ENCODE data around the gene GNG12.
A peak's percentile ranks its signal among the peaks of the same experiment; 100 is the strongest.

GNG12 gene

DNA sequence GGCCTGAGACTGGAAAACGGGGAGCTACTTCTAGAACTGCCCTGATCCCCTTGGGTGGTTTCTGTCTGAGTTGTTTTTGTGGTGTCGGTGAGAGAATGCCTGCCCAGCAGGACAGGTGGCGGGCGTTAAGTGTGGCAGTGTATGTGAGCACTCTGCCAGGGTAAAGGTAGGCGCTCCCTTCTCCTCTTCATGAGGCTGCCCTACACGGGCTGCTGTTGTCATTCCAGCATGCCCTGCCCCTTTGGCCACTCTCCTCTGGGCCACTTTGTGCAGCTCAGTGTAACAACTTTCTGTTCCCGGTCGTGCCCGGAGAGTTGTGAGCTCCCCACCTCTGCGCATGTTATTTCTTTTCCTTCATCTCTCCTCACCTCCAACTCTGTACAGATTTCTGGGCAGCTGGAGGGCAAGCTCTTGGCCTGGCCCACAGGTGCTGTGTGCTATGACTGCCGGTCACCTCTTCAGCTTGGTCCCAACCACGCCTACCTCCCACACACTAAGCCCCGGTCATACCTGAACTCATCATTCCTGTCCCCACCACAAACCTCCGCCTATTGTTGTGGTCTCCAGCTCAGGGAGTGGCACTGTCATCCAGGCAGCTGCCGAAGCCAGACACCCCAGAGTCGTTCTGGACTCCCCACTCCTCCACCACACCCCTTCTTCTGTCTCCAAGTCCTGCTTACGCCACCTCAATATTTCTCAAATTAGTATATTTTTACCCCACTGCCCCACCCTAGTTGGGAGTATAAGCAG is 79.3 kb downstream of the GNG12 start:
- DNase-seq (ENCODE audit: low spot score) = no peak

GRCh38 chr1:67752306-67752705 is 81.0 kb downstream of the GNG12 start:
- DNase-seq (ENCODE audit: low spot score) = no peak

DNA sequence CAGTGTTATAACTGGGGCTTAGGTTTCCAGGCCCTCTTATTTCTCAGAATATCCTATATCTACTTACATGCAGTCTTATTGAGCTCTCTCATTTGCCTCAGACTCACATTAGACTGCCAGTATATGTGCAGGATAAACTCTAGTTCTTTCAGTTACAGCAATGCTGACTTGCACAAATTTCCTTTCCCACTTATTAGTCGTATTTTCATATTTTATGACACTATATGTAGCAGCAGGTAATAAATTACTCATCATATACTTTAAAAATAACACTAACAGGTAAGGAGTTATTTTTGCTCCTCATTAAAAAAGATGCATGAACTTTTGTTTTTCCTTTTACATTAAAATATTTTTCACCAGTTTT is 82.6 kb downstream of the GNG12 start:
- DNase-seq (ENCODE audit: low spot score) = no peak

DNA sequence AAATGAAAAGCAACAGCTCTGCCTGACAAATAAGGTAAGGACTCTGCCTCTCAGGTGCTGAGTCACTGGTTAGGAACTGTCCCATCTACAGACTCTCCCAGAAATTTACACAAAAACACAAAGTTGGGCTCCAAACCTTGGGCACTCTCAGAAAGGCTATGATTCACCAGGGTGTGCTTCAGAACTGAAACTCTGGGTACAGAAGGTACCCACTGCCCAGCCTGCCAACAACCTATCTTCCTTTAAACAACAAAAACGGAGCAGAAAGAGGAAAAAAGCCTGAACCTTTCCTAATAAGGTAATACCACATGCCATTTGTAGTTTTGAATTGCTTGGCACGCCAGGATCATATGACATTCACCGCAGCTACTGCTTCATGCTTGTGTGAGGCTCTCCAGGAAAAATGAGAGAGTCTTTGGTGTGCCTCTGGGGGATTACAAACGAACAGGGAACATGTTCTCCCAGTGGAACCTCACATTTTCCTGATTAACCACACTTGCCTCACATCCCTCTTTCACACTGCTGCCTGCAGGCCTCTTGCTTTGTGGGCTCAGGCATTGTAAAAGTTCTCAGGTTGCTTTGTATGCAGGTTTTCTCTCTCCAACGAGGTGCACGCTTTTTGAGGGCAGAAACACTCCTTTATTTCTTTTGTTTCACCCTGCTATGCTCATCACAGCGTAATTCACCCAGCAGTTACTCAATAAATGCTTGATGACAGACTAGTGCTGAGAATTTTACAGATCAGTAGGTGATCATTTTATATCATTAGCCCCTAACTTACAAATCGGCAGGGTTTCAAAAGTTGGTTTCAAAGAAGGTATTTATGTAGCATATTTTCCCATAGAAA is 83.2 kb downstream of the GNG12 start:
- peak; percentile 71 for DNase-seq (ENCODE audit: low spot score)

- no peak for DNase-seq (ENCODE audit: low spot score)
Measured at GRCh38 chr1:67749263-67749843, 83.9 kb downstream of the GNG12 start.

- DNase-seq (ENCODE audit: low spot score) = peak; percentile 69
Measured at GRCh38 chr1:67748630-67749029, 84.6 kb downstream of the GNG12 start.

- peak; percentile 69 for DNase-seq (ENCODE audit: low spot score)
Measured at GRCh38 chr1:67747671-67748546, 85.4 kb downstream of the GNG12 start.

GRCh38 chr1:67745875-67746698 is 87.2 kb downstream of the GNG12 start:
- DNase-seq (ENCODE audit: low spot score) = peak; percentile 75

- no peak for DNase-seq (ENCODE audit: low spot score)
Measured at GRCh38 chr1:67743072-67743725, 90.1 kb downstream of the GNG12 start.

DNA sequence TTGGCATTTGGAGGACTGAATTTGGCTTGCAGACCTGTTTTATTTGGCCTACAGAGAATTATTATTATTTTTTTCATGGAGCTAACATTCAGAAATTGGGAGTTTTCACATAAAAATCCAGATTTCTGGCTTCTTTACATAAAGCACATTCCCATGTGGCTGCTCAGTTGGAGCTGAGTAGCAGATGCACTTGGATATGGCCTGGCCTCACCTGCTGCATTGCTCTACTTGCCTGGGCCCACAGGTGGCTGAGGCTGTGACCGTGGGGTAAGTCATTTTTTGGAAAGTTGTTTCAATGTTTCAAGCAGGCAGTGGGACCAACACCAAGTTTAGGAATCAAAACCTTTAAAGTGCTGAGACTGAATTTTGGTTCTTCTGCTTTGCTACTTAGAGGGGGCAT is 91.5 kb downstream of the GNG12 start:
- DNase-seq (ENCODE audit: low spot score) = no peak

DNA sequence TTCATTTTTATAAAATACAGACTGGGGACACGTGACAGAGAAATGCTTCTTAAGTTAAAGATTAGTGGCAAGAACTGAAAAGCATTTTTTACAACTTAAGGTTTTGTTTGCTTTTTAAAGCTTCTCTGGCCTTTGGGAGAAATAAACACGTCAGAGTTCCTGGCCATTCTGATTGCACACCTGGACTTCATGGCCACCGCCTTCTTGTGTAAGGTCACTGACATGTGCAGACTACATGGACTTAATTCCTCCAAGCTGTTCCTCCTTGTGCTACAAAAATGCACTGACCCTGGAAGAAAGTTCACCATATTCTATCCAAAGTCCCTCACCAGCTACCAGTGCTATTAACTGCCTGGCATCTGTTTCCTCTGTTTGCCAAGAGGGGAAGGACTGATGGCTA is 92.1 kb downstream of the GNG12 start:
- no peak for DNase-seq (ENCODE audit: low spot score)

DNA sequence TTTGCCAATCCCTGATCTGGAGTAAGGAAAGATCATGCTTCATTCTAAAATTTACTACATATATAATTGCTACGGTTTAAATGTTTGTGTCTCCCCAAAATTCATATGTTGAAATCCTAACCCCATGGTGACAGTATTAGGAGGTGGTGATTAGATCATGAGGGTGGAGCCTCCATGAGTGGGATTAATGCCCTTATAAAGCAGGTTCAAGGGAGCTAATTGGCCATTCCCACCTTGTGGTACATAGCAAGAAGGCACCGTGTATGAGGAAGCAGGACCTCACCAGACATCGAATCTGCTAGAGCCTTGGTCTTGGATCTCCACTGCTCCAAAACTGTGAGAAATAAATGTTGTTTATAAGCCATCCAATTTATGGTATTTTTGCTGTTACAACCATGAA is 92.7 kb downstream of the GNG12 start:
- DNase-seq (ENCODE audit: low spot score) = no peak

DNA sequence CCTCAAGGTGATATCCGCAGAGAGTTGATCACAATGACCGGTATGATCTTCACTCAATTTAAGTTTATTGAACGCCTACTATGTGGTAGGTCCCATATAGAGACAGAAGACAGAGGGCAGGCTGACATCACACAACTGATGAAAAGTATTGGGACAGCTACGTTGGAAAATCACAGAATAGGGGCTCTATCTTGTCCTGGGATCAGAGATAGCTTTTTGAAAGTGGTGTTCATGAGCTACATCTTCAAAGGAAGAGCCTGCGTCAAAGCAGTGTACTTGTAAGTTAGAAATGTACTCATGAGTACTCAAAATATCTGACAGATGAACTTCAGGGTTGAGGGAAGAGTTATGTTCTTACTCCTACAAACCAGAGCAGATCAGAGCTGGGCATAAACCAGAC is 93.9 kb downstream of the GNG12 start:
- DNase-seq (ENCODE audit: low spot score) = no peak

DNA sequence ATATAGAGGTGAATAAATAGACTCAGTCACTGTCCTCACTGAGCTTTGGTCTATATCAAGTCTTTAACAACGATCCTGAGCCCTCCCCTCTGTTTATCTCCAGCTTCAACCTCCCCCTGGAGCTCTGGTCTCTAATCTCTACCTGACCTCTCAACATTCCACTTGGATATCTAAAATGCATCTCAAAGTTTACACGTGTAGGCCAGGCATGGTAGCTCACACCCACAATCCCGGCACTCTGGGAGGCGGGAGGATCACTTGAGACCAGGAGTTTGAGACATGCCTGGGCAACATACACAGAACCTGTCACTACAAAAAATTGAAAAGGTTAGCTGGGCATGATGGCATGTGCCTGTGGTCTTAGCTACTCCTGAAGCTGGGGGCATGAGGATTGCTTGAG is 94.9 kb downstream of the GNG12 start:
- DNase-seq (ENCODE audit: low spot score) = no peak

DNA sequence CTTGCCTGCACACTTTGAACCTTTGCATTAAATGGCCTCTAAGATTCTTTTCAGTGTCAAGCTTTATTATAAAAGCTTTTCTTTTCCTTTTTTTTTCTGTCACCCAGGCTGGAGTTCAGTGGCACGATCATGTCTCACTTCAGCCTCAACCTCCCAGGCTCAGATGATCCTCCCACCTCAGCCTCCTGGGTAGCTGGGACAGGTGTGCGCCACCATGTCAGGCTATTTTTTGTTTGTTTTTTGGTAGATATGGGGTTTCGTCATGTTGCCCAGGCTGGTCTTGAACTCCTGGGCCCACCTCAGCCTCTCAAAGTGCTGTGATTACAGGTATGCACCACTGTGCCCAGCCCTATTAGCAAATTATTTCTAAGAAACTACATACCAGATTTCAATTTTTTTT is 95.4 kb downstream of the GNG12 start:
- DNase-seq (ENCODE audit: low spot score) = no peak

- DNase-seq (ENCODE audit: low spot score) = no peak
Measured at GRCh38 chr1:67736750-67737149, 96.5 kb downstream of the GNG12 start.

GRCh38 chr1:67735806-67736627 is 97.2 kb downstream of the GNG12 start:
- peak; percentile 88 for DNase-seq (ENCODE audit: low spot score)

GRCh38 chr1:67735206-67735605 is 98.1 kb downstream of the GNG12 start:
- DNase-seq (ENCODE audit: low spot score) = no peak

GRCh38 chr1:67734323-67734690 is 99.0 kb downstream of the GNG12 start:
- no peak for DNase-seq (ENCODE audit: low spot score)

Data from GM03348 (cell line).